H1 (cell line): ENCODE results near the gene MYLK4. TPM values are rescaled to one million over a fixed set of nuclear protein-coding genes. Genes with fewer than 3 reads are reported as not detected.

Source experiments
- CTCF ChIA-PET: fragments of 300-600 bp; sonication (Branson Sonifier 250); formaldehyde crosslinking; loops from one replicate; lab custom pipeline; 2021; ENCODE audit not compliant: partially characterized antibody; lab: Charles Lee
- POLR2A ChIA-PET: fragments of 300-600 bp; sonication (Branson Sonifier 250); formaldehyde crosslinking; loops from one replicate; lab custom pipeline; 2021; ENCODE audit warnings: inconsistent platforms; ENCODE audit not compliant: partially characterized antibody; lab: Charles Lee
- DNase-seq, 2 experiments: peaks; one replicate each; pipeline versions ENCODE4 v3.0.0 to v3.0.0-alpha.2; 2010 to 2022; ENCODE audit warnings: low spot score in 2 of 2, low read depth in 1 of 2, mixed read lengths in 1 of 2
- FAIRE-seq: peaks from 2 replicates; lab custom pipeline; 2011; peaks lifted over from hg19 to GRCh38; lab: Jason Lieb, UNC
- H2AFZ ChIP-seq: 2 replicates; pipeline ENCODE4 v1.8.1; 2012; ENCODE audit warnings: low read length, inconsistent platforms
- H2AK5ac ChIP-seq: 2 replicates; pipeline ENCODE4 v1.6.1; 2013; ENCODE audit warnings: low read depth, low read length
- H2BK120ac ChIP-seq: replicated peaks from 2 replicates; pipeline ENCODE3; 2013; ENCODE audit warnings: low read depth, low read length, inconsistent platforms
- H2BK12ac ChIP-seq: 2 replicates; pipeline ENCODE4 v1.6.1; 2013; ENCODE audit warnings: low read depth, low read length
- H2BK15ac ChIP-seq: 2 replicates; pipeline ENCODE4 v1.6.1; 2013; ENCODE audit warnings: low read length
- H2BK20ac ChIP-seq: 2 replicates; pipeline ENCODE4 v1.6.1; 2013; ENCODE audit warnings: low read length
- H2BK5ac ChIP-seq: 2 replicates; pipeline ENCODE4 v1.6.1; 2013; ENCODE audit warnings: low read depth, low read length
- H3K14ac ChIP-seq: 2 replicates; pipeline ENCODE4 v1.6.1; 2013; ENCODE audit warnings: inconsistent platforms; ENCODE audit not compliant: insufficient read length
- H3K18ac ChIP-seq: 2 replicates; pipeline ENCODE4 v1.6.1; 2013; ENCODE audit warnings: low read length; ENCODE audit errors: extremely low read depth
- H3K23ac ChIP-seq: 2 replicates; pipeline ENCODE4 v1.6.1; 2013; ENCODE audit warnings: inconsistent platforms; ENCODE audit not compliant: insufficient read length
- H3K23me2 ChIP-seq: 2 replicates; pipeline ENCODE4 v1.6.1; 2013; ENCODE audit warnings: low read depth, low read length
- H3K27ac ChIP-seq: 2 replicates; pipeline ENCODE4 v1.6.1; 2011; ENCODE audit warnings: low read depth, low read length, inconsistent platforms
- H3K27me3 ChIP-seq, 4 experiments: replicated peaks in 1 of 4; 1 replicate in 1 of 4; 2 replicates in 3 of 4; pipeline versions ENCODE4 v1.6.1 to v1.8.1; 2011 to 2013; ENCODE audit warnings: low read length in 3 of 4, mild to moderate bottlenecking in 3 of 4, inconsistent platforms in 2 of 4, mixed read lengths in 2 of 4, moderate library complexity in 1 of 4; ENCODE audit not compliant: control insufficient read depth in 3 of 4, insufficient read depth in 3 of 4; ENCODE audit errors: extremely low read depth in 1 of 4
- H3K36me3 ChIP-seq, 4 experiments: 2 replicates each; pipeline versions ENCODE4 v1.6.1 to v1.8.1; 2011 to 2013; ENCODE audit warnings: mild to moderate bottlenecking in 4 of 4, low read length in 3 of 4, moderate library complexity in 2 of 4, control low read depth in 1 of 4, inconsistent platforms in 1 of 4; ENCODE audit not compliant: insufficient read depth in 4 of 4, control insufficient read depth in 2 of 4
- H3K4ac ChIP-seq: replicated peaks from 2 replicates; pipeline ENCODE3; 2013; ENCODE audit warnings: low read length, low read depth, mixed read lengths, inconsistent platforms; ENCODE audit not compliant: insufficient read length
- H3K4me1 ChIP-seq, 4 experiments: replicated peaks in 1 of 4; 1 replicate in 1 of 4; 2 replicates in 3 of 4; pipeline versions ENCODE4 v1.6.1 to v1.8.1; 2011 to 2013; ENCODE audit warnings: low read length in 3 of 4, inconsistent platforms in 2 of 4, mixed read lengths in 1 of 4; ENCODE audit not compliant: insufficient read depth in 4 of 4, control insufficient read depth in 3 of 4
- H3K4me2 ChIP-seq, 2 experiments: 2 replicates each; pipeline versions ENCODE4 v1.6.1 to v1.8.1; 2011 to 2013; ENCODE audit warnings: low read depth in 2 of 2, low read length in 2 of 2, control low read depth in 1 of 2, inconsistent platforms in 1 of 2, mild to moderate bottlenecking in 1 of 2; ENCODE audit not compliant: insufficient read depth in 1 of 2
- H3K4me3 ChIP-seq, 4 experiments: fragments of 200-600, 300-600 bp in 1 of 4; sonication (generic), shearing (Covaris generic), sonication (Bioruptor Twin) in 1 of 4; 2 replicates each; pipeline versions ENCODE4 v1.5.1 to v1.8.1; 2011 to 2016; ENCODE audit warnings: low read length in 4 of 4, low read depth in 3 of 4, control low read depth in 2 of 4, inconsistent platforms in 2 of 4, mild to moderate bottlenecking in 2 of 4, mixed read lengths in 1 of 4, moderate library complexity in 1 of 4; ENCODE audit not compliant: insufficient read depth in 2 of 4; ENCODE audit errors: extremely low read depth in 1 of 4
- H3K56ac ChIP-seq: replicated peaks from 2 replicates; pipeline ENCODE3; 2013; ENCODE audit warnings: low read depth, mild to moderate bottlenecking, mixed read lengths, low read length, inconsistent platforms; ENCODE audit not compliant: insufficient read length
- H3K79me1 ChIP-seq: 2 replicates; pipeline ENCODE4 v1.6.1; 2013; ENCODE audit warnings: low read depth, low read length, control low read depth
- H3K79me2 ChIP-seq, 2 experiments: 2 replicates each; pipeline versions ENCODE4 v1.6.1 to v1.8.1; 2012 to 2013; ENCODE audit warnings: low read length in 2 of 2, mild to moderate bottlenecking in 2 of 2, inconsistent platforms in 1 of 2; ENCODE audit not compliant: insufficient read depth in 2 of 2, control insufficient read depth in 1 of 2
- H3K9ac ChIP-seq, 4 experiments: replicated peaks in 1 of 4; 1 replicate in 1 of 4; 2 replicates in 3 of 4; pipeline versions ENCODE4 v1.6.1 to v1.8.1; 2011 to 2013; ENCODE audit warnings: low read depth in 3 of 4, low read length in 3 of 4, control low read depth in 2 of 4, mild to moderate bottlenecking in 2 of 4, moderate library complexity in 2 of 4, inconsistent platforms in 1 of 4; ENCODE audit errors: extremely low read depth in 1 of 4
- H3K9me3 ChIP-seq, 2 experiments: 2 replicates each; pipeline versions ENCODE4 v1.6.1 to v1.8.1; 2012 to 2013; ENCODE audit warnings: mild to moderate bottlenecking in 2 of 2, moderate library complexity in 2 of 2, control low read depth in 1 of 2, inconsistent platforms in 1 of 2, low read depth in 1 of 2, low read length in 1 of 2, mixed read lengths in 1 of 2; ENCODE audit not compliant: insufficient read depth in 2 of 2
- H4K20me1 ChIP-seq, 2 experiments: replicated peaks in 1 of 2; 2 replicates each; pipeline versions ENCODE3 to v1.8.1; 2011 to 2013; ENCODE audit warnings: inconsistent platforms in 2 of 2, low read length in 2 of 2, mild to moderate bottlenecking in 1 of 2; ENCODE audit not compliant: insufficient read depth in 2 of 2, control insufficient read depth in 1 of 2
- H4K5ac ChIP-seq: 2 replicates; pipeline ENCODE4 v1.6.1; 2013; ENCODE audit warnings: low read length, low read depth, mixed read lengths, inconsistent platforms; ENCODE audit not compliant: insufficient read length
- H4K8ac ChIP-seq: 2 replicates; pipeline ENCODE4 v1.8.0; 2013; ENCODE audit warnings: mild to moderate bottlenecking, moderate library complexity, low read length, inconsistent platforms; ENCODE audit not compliant: insufficient read depth; ENCODE audit errors: extremely low read depth
- H4K91ac ChIP-seq: replicated peaks from 2 replicates; pipeline ENCODE3; 2013; ENCODE audit warnings: low read length, mixed read lengths, inconsistent platforms; ENCODE audit not compliant: insufficient read length
- HDAC6 ChIP-seq: IDR thresholded peaks from one replicate; pipeline ENCODE4 v1.7.1; 2012; ENCODE audit warnings: low read depth, mild to moderate bottlenecking, inconsistent platforms, low read length, moderate library complexity
- NRF1 ChIP-seq: IDR thresholded peaks from 2 replicates; pipeline ENCODE4 v1.6.1; 2011; ENCODE audit warnings: mild to moderate bottlenecking, low read depth, low read length, improper control_type of control experiment
- SP1 ChIP-seq: IDR thresholded peaks from 2 replicates; pipeline ENCODE4 v1.6.1; 2011; ENCODE audit warnings: low read depth, low read length
- WGBS, 2 experiments: shearing (Covaris generic) in 1 of 2; methylation state at CpG; one replicate each; pipeline versions ENCODE4 v1.1.6 to v1.1.7; 2013 to 2015; ENCODE audit warnings: low lambda C conversion rate in 2 of 2, mixed read lengths in 2 of 2, inconsistent platforms in 1 of 2, low coverage in 1 of 2, missing lambda C conversion rate in 1 of 2; ENCODE audit not compliant: insufficient replicate concordance in 2 of 2, insufficient coverage in 1 of 2, insufficient read length in 1 of 2; ENCODE audit errors: extremely low coverage in 1 of 2, missing lambda C conversion rate in 1 of 2; 5-methylcytosine and 5-hydroxymethylcytosine counted together
- polyA plus RNA-seq, 7 experiments: library from polyadenylated mRNA; depleted of rRNA in 3 of 7; stranded (reverse) in 5 of 7; unstranded in 2 of 7; fragments of >200 nt in 5 of 7; fragments of 200-250 nt in 2 of 7; gene quantifications; 1 replicate in 5 of 7; 2 replicates in 1 of 7; 4 replicates in 1 of 7; pipeline versions ENCODE4 v1.2.1 to v1.2.3, GENCODE V29; 2011 to 2013; ENCODE audit warnings: missing spikeins in 2 of 7, mixed read lengths in 2 of 7
- total RNA-seq: library from RNA; stranded (reverse); fragmentation: NEBNext Ultra II Directional; extraction: Animal tissue kit (Norgen Biotek cat#: 25700); gene quantifications from 2 replicates; pipeline ENCODE4 v1.2.1, GENCODE V29; 2021
- TF ChIP-seq, protein P1 (sequence below): IDR thresholded peaks from 2 replicates; pipeline ENCODE4 v1.6.1; 2012; ENCODE audit warnings: inconsistent platforms

Gene MYLK4
- total and polyA plus RNA-seq, 2 of the 8 experiments (the other 6 are each of a cell fraction or from before 2014, with no cell fraction given), result 0.11 to 0.17 TPM

DNA sequence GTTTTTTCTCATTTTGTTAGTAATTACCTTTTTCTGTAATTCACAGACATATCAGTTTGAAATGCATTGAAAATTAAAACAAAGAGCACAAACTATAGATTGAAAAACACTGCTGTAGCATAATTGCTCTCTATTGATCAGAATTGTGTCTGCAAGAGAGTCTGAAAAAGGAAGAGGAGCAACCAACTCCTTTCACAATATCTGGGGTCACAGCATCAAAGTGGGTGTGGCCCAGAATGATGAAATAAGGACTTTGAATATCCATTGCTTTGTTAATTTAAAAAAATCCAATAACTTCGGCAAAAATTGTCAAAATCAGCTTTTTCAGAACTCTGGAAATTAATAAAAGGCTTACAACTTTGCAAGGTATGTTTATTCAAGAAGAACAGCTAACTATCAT lies 99.2 kb downstream of the MYLK4 start:
- 77% methylated on average over 1 of the region's 1 CpG; no CpG with 5 or more reads in 1 of the 2 experiments for WGBS, 2 experiments
- H3K27me3 ChIP-seq, result no peaks in the 10 kb centered on the region
- H3K9me3 ChIP-seq, result peaks cover 10 to 14% of the 10 kb centered on the region in 2 experiments; a peak in 3 of 4 replicates
- H4K8ac ChIP-seq, result no peak overlapping the region
- no peak for FAIRE-seq
- no peak overlapping the region for H3K23ac ChIP-seq
- no peak overlapping the region for H3K4me3 ChIP-seq
- no peak overlapping the region for H4K91ac ChIP-seq
- H4K20me1 ChIP-seq, result no peaks in the 10 kb centered on the region
- H3K14ac ChIP-seq, result no peak overlapping the region
- no peak overlapping the region for H2BK15ac ChIP-seq
- peaks cover 0 to 3% (median 0%) of the 10 kb centered on the region in 4 experiments; a peak in 2 of 7 replicates for H3K4me1 ChIP-seq
- H2BK120ac ChIP-seq, result no peak overlapping the region
- H2BK12ac ChIP-seq, result no peak overlapping the region
- ChIA-PET POLR2A (no interaction called here), CTCF (interaction anchor here (0.9 kb wide), 1 partner anchor 9 kb away, joined by 4 read pairs; no protein-coding TSS in a partner anchor)
- H3K36me3 ChIP-seq, result no peaks in the 10 kb centered on the region
- no peak overlapping the region for H3K9ac ChIP-seq
- no peaks in the 10 kb centered on the region for H3K79me2 ChIP-seq
- H4K5ac ChIP-seq, result no peak overlapping the region
- no peak overlapping the region for H2AFZ ChIP-seq
- H3K27ac ChIP-seq, result no peak overlapping the region
- no peak overlapping the region for H3K56ac ChIP-seq
- no peaks in the 10 kb centered on the region for H3K79me1 ChIP-seq
- H2BK5ac ChIP-seq, result no peak overlapping the region
- no peak for DNase-seq
- H3K18ac ChIP-seq, result no peak overlapping the region
- H3K23me2 ChIP-seq, result peaks cover under 1% of the 10 kb centered on the region; the same call in 1 of the 2 replicates
- no peak overlapping the region for H2AK5ac ChIP-seq
- no peak overlapping the region for H3K4me2 ChIP-seq
- H2BK20ac ChIP-seq, result no peak overlapping the region
- no peak overlapping the region for H3K4ac ChIP-seq
- TF ChIP-seq NRF1, result no peak
- TF ChIP-seq, protein P1, sequence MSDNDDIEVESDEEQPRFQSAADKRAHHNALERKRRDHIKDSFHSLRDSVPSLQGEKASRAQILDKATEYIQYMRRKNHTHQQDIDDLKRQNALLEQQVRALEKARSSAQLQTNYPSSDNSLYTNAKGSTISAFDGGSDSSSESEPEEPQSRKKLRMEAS, result no peak
- no peak for TF ChIP-seq SP1
- TF ChIP-seq HDAC6, result no peak
